ENCODE results near the gene KCNC3.
A peak's percentile ranks its signal among the peaks of the same experiment; 100 is the strongest.

The KCNC3 gene

GRCh38 chr19:50285833-50286232 lies 43.3 kb downstream of the KCNC3 start:
- no peak overlapping the region for H3K18ac ChIP-seq (ENCODE audit: low read length)
- no peak overlapping the region for H2AFZ ChIP-seq (ENCODE audit: low read length)
- no peak overlapping the region for H3K23ac ChIP-seq (ENCODE audit: low read depth, low read length, poor library complexity)
- no CpG with 5 or more reads among the region's 2 CpGs for WGBS, 2 donors (ENCODE audit: extremely low coverage in 2 of 2, insufficient read length in 2 of 2, insufficient replicate concordance in 1 of 2)
- H2AK5ac ChIP-seq (ENCODE audit: low read depth, low read length): no peak overlapping the region
- H3K14ac ChIP-seq (ENCODE audit: low read length): no peak overlapping the region
- no peak for DNase-seq (ENCODE audit: low spot score)
- no peaks in the 10 kb centered on the region for H3K79me1 ChIP-seq (ENCODE audit: low read depth, low read length)
- peaks cover 0 to 1% of the 10 kb centered on the region in 2 donors for H3K4me1 ChIP-seq (ENCODE audit: control insufficient read depth in 2 of 2, insufficient read depth in 1 of 2, low read depth in 1 of 2, low read length in 2 of 2)
- H3K27ac ChIP-seq (replicated peaks; ENCODE audit: low read length): no peak overlapping the region
- H2BK15ac ChIP-seq (ENCODE audit: low read length): no peak overlapping the region
- H4K8ac ChIP-seq (ENCODE audit: low read depth, low read length): no peak overlapping the region
- no peak overlapping the region for H3K4me3 ChIP-seq (ENCODE audit: low read length in 2 of 2)
- H3K4me2 ChIP-seq (ENCODE audit: insufficient read depth, low read length, poor library complexity, severe bottlenecking): no peak overlapping the region
- H3K9me3 ChIP-seq (replicated peaks in 1 of 2; ENCODE audit: control insufficient read depth in 2 of 2, insufficient read depth in 1 of 2, low read depth in 1 of 2, low read length in 2 of 2): peaks cover 9 to 12% of the 10 kb centered on the region in 2 donors
- no peak overlapping the region for H2BK120ac ChIP-seq (ENCODE audit: low read depth, low read length)
- no peak overlapping the region for H3K4ac ChIP-seq (ENCODE audit: low read length)
- no peak overlapping the region for H3K9ac ChIP-seq (ENCODE audit: low read depth, low read length, poor library complexity)
- peaks cover 0 to 18% of the 10 kb centered on the region in 2 donors for H3K36me3 ChIP-seq (replicated peaks in 1 of 2; ENCODE audit: control insufficient read depth in 2 of 2, insufficient read depth in 2 of 2, low read length in 2 of 2)
- no peak overlapping the region for H4K91ac ChIP-seq (ENCODE audit: low read depth, low read length, poor library complexity)
- H2BK5ac ChIP-seq (ENCODE audit: low read length): no peak overlapping the region
- H3K27me3 ChIP-seq (ENCODE audit: control insufficient read depth in 3 of 3, insufficient read depth in 3 of 3, low read depth in 1 of 3, low read length in 3 of 3): peaks cover 0 to 14% (median 0%) of the 10 kb centered on the region in 3 experiments
- H2BK12ac ChIP-seq (ENCODE audit: low read length): no peak overlapping the region

DNA sequence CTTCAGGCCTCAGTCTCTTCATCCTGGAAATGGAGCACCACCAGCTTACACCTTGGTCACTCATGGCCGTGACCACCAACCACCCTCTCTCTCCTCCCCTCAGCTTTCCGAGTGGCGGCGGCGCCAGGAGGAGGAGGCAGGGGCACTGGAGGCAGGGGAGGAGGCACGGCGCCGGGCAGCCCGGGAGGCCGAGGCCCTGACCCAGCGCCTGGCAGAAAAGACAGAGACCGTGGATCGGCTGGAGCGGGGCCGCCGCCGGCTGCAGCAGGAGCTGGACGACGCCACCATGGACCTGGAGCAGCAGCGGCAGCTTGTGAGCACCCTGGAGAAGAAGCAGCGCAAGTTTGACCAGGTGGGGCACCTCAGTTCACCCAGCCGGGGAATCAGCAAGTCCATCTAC lies 47.7 kb downstream of the KCNC3 start:
- H3K79me1 ChIP-seq (ENCODE audit: low read depth, low read length): no peaks in the 10 kb centered on the region
- H3K27me3 ChIP-seq (ENCODE audit: control insufficient read depth in 3 of 3, insufficient read depth in 3 of 3, low read depth in 1 of 3, low read length in 3 of 3): peaks cover 0 to 5% (median 0%) of the 10 kb centered on the region in 3 experiments
- H3K23ac ChIP-seq (ENCODE audit: low read depth, low read length, poor library complexity): peak overlapping the region; percentile 62
- no peak overlapping the region for H2BK5ac ChIP-seq (ENCODE audit: low read length)
- no peak overlapping the region for H4K8ac ChIP-seq (ENCODE audit: low read depth, low read length)
- H3K4me2 ChIP-seq (ENCODE audit: insufficient read depth, low read length, poor library complexity, severe bottlenecking): no peak overlapping the region
- H3K18ac ChIP-seq (ENCODE audit: low read length): no peak overlapping the region
- no peak overlapping the region for H3K9ac ChIP-seq (ENCODE audit: low read depth, low read length, poor library complexity)
- H3K14ac ChIP-seq (ENCODE audit: low read length): no peak overlapping the region
- peaks cover 6 to 11% of the 10 kb centered on the region in 2 donors for H3K9me3 ChIP-seq (replicated peaks in 1 of 2; ENCODE audit: control insufficient read depth in 2 of 2, insufficient read depth in 1 of 2, low read depth in 1 of 2, low read length in 2 of 2)
- H3K4ac ChIP-seq (ENCODE audit: low read length): no peak overlapping the region
- H2AFZ ChIP-seq (ENCODE audit: low read length): no peak overlapping the region
- peaks cover 0 to 6% of the 10 kb centered on the region in 2 donors for H3K36me3 ChIP-seq (replicated peaks in 1 of 2; ENCODE audit: control insufficient read depth in 2 of 2, insufficient read depth in 2 of 2, low read length in 2 of 2)
- H2BK15ac ChIP-seq (ENCODE audit: low read length): no peak overlapping the region
- no peak overlapping the region for H3K27ac ChIP-seq (replicated peaks; ENCODE audit: low read length)
- no peak overlapping the region for H4K91ac ChIP-seq (ENCODE audit: low read depth, low read length, poor library complexity)
- no peak for DNase-seq (ENCODE audit: low spot score)
- H2BK12ac ChIP-seq (ENCODE audit: low read length): no peak overlapping the region
- H3K4me1 ChIP-seq (ENCODE audit: control insufficient read depth in 2 of 2, insufficient read depth in 1 of 2, low read depth in 1 of 2, low read length in 2 of 2): no peaks in the 10 kb centered on the region
- WGBS, 2 donors (ENCODE audit: extremely low coverage in 2 of 2, insufficient read length in 2 of 2, insufficient replicate concordance in 1 of 2): no CpG with 5 or more reads among the region's 22 CpGs
- no peak overlapping the region for H3K4me3 ChIP-seq (ENCODE audit: low read length in 2 of 2)
- H2AK5ac ChIP-seq (ENCODE audit: low read depth, low read length): no peak overlapping the region
- no peak overlapping the region for H2BK120ac ChIP-seq (ENCODE audit: low read depth, low read length)

GRCh38 chr19:50280983-50281382 lies 48.2 kb downstream of the KCNC3 start:
- Histone ChIP-seq H3K9me3 (replicated peaks in 1 of 2; ENCODE audit: control insufficient read depth in 2 of 2, insufficient read depth in 1 of 2, low read depth in 1 of 2, low read length in 2 of 2) (peaks cover 2 to 6% of the 10 kb centered on the region in 2 donors), H2BK12ac (ENCODE audit: low read length) (no peak overlapping the region), H3K4me3 (ENCODE audit: low read length in 2 of 2) (no peak overlapping the region), H3K4me1 (ENCODE audit: control insufficient read depth in 2 of 2, insufficient read depth in 1 of 2, low read depth in 1 of 2, low read length in 2 of 2) (no peaks in the 10 kb centered on the region), H3K4me2 (ENCODE audit: insufficient read depth, low read length, poor library complexity, severe bottlenecking) (no peak overlapping the region), H2AK5ac (ENCODE audit: low read depth, low read length) (no peak overlapping the region), H2BK5ac (ENCODE audit: low read length) (no peak overlapping the region), H2AFZ (ENCODE audit: low read length) (no peak overlapping the region), H3K14ac (ENCODE audit: low read length) (no peak overlapping the region), H3K4ac (ENCODE audit: low read length) (no peak overlapping the region), H3K27me3 (ENCODE audit: control insufficient read depth in 3 of 3, insufficient read depth in 3 of 3, low read depth in 1 of 3, low read length in 3 of 3) (peaks cover 0 to 5% (median 0%) of the 10 kb centered on the region in 3 experiments), H4K91ac (ENCODE audit: low read depth, low read length, poor library complexity) (no peak overlapping the region), H4K8ac (ENCODE audit: low read depth, low read length) (no peak overlapping the region), H3K27ac (replicated peaks; ENCODE audit: low read length) (no peak overlapping the region), H3K36me3 (replicated peaks in 1 of 2; ENCODE audit: control insufficient read depth in 2 of 2, insufficient read depth in 2 of 2, low read length in 2 of 2) (peaks cover 0 to 2% of the 10 kb centered on the region in 2 donors), H3K79me1 (ENCODE audit: low read depth, low read length) (no peaks in the 10 kb centered on the region), H2BK15ac (ENCODE audit: low read length) (no peak overlapping the region), H2BK120ac (ENCODE audit: low read depth, low read length) (no peak overlapping the region), H3K18ac (ENCODE audit: low read length) (no peak overlapping the region), H3K9ac (ENCODE audit: low read depth, low read length, poor library complexity) (no peak overlapping the region), H3K23ac (ENCODE audit: low read depth, low read length, poor library complexity) (no peak overlapping the region)
- no peak for DNase-seq (ENCODE audit: low spot score)
- no CpG with 5 or more reads among the region's 3 CpGs for WGBS, 2 donors (ENCODE audit: extremely low coverage in 2 of 2, insufficient read length in 2 of 2, insufficient replicate concordance in 1 of 2)

GRCh38 chr19:50280074-50280473 lies 49.1 kb downstream of the KCNC3 start:
- no peak overlapping the region for H2BK12ac ChIP-seq (ENCODE audit: low read length)
- no peak overlapping the region for H3K18ac ChIP-seq (ENCODE audit: low read length)
- H3K4me3 ChIP-seq (ENCODE audit: low read length in 2 of 2): no peak overlapping the region
- no peaks in the 10 kb centered on the region for H3K4me1 ChIP-seq (ENCODE audit: control insufficient read depth in 2 of 2, insufficient read depth in 1 of 2, low read depth in 1 of 2, low read length in 2 of 2)
- no CpG with 5 or more reads among the region's 14 CpGs for WGBS, 2 donors (ENCODE audit: extremely low coverage in 2 of 2, insufficient read length in 2 of 2, insufficient replicate concordance in 1 of 2)
- no peak overlapping the region for H3K9ac ChIP-seq (ENCODE audit: low read depth, low read length, poor library complexity)
- peaks cover 0 to 2% of the 10 kb centered on the region in 2 donors for H3K36me3 ChIP-seq (replicated peaks in 1 of 2; ENCODE audit: control insufficient read depth in 2 of 2, insufficient read depth in 2 of 2, low read length in 2 of 2)
- no peak overlapping the region for H2AFZ ChIP-seq (ENCODE audit: low read length)
- H3K27me3 ChIP-seq (ENCODE audit: control insufficient read depth in 3 of 3, insufficient read depth in 3 of 3, low read depth in 1 of 3, low read length in 3 of 3): peaks cover 0 to 11% (median 0%) of the 10 kb centered on the region in 3 experiments
- H3K4ac ChIP-seq (ENCODE audit: low read length): no peak overlapping the region
- no peak overlapping the region for H3K14ac ChIP-seq (ENCODE audit: low read length)
- no peak overlapping the region for H2BK15ac ChIP-seq (ENCODE audit: low read length)
- H3K79me1 ChIP-seq (ENCODE audit: low read depth, low read length): no peaks in the 10 kb centered on the region
- H2BK5ac ChIP-seq (ENCODE audit: low read length): no peak overlapping the region
- no peak overlapping the region for H3K27ac ChIP-seq (replicated peaks; ENCODE audit: low read length)
- H3K4me2 ChIP-seq (ENCODE audit: insufficient read depth, low read length, poor library complexity, severe bottlenecking): no peak overlapping the region
- DNase-seq (ENCODE audit: low spot score): no peak
- H2AK5ac ChIP-seq (ENCODE audit: low read depth, low read length): no peak overlapping the region
- peaks cover 0 to 2% of the 10 kb centered on the region in 2 donors for H3K9me3 ChIP-seq (replicated peaks in 1 of 2; ENCODE audit: control insufficient read depth in 2 of 2, insufficient read depth in 1 of 2, low read depth in 1 of 2, low read length in 2 of 2)
- no peak overlapping the region for H2BK120ac ChIP-seq (ENCODE audit: low read depth, low read length)
- no peak overlapping the region for H3K23ac ChIP-seq (ENCODE audit: low read depth, low read length, poor library complexity)
- no peak overlapping the region for H4K8ac ChIP-seq (ENCODE audit: low read depth, low read length)
- no peak overlapping the region for H4K91ac ChIP-seq (ENCODE audit: low read depth, low read length, poor library complexity)
